K562 (cell line): ENCODE measurements around the gene APEX1. TPM values are rescaled to one million over a fixed set of nuclear protein-coding genes. Genes with fewer than 3 reads are reported as not detected.

ENCODE experiments used
- BRCA1 ChIP-seq, 2 experiments: fragments of 450-650 bp in 1 of 2; sonication (generic) in 1 of 2; formaldehyde crosslinking in 1 of 2; IDR thresholded peaks; 2 replicates each; pipeline versions ENCODE4 v1.5.0 to v1.6.1; 2017 to 2020; ENCODE audit warnings: mild to moderate bottlenecking in 1 of 2, missing genetic modification reagents in 1 of 2
- CBFA2T3 ChIP-seq: fragments of 450-650 bp; IDR thresholded peaks from 2 replicates; pipeline ENCODE4 v1.6.1; 2017
- CBX1 ChIP-seq: sonication (generic); IDR thresholded peaks from 2 replicates; pipeline ENCODE4 v1.6.1; 2016; ENCODE audit warnings: antibody characterized with exemption, low read depth, mild to moderate bottlenecking
- FOXO4 ChIP-seq: fragments of 450-650 bp; formaldehyde crosslinking; IDR thresholded peaks from 2 replicates; pipeline ENCODE4 v1.4.0; 2020; ENCODE audit warnings: mild to moderate bottlenecking, moderate library complexity
- KAT2B ChIP-seq: IDR thresholded peaks from one replicate; pipeline ENCODE4 v1.6.1; 2012; ENCODE audit warnings: low read depth, mild to moderate bottlenecking, control low read depth, inconsistent platforms, low read length, moderate library complexity
- KDM5B ChIP-seq: fragments of 200-600 bp; sonication (generic); IDR thresholded peaks from 2 replicates; pipeline ENCODE4 v1.6.1; 2012; ENCODE audit warnings: low read depth, mild to moderate bottlenecking, moderate library complexity, low read length, control low read depth, inconsistent platforms; ENCODE audit not compliant: insufficient replicate concordance
- KLF6 ChIP-seq: fragments of 250-450 bp; sonication (Bioruptor Pico); IDR thresholded peaks from 2 replicates; pipeline ENCODE4 v1.4.0; 2020; ENCODE audit warnings: mild to moderate bottlenecking, moderate library complexity, borderline replicate concordance
- MCM2 ChIP-seq: fragments of 450-650 bp; IDR thresholded peaks from 2 replicates; pipeline ENCODE4 v1.6.1; 2017; ENCODE audit warnings: low read depth, mild to moderate bottlenecking
- MLLT1 ChIP-seq, 2 experiments: fragments of 450-650 bp; IDR thresholded peaks; 2 replicates each; pipeline ENCODE4 v1.6.1; 2016
- NR2C2 ChIP-seq, 2 experiments: fragments of 200-800 bp in 1 of 2; sonication (Bioruptor generic) in 1 of 2; sonication (generic) in 1 of 2; formaldehyde crosslinking in 1 of 2; IDR thresholded peaks; 2 replicates each; pipeline versions ENCODE4 v1.6.1 to v1.8.0; 2016 to 2022; ENCODE audit warnings: mild to moderate bottlenecking in 1 of 2, missing compliant biosample characterization in 1 of 2, missing genetic modification characterization in 1 of 2, missing genetic modification reagents in 1 of 2
- OTX1 ChIP-seq: fragments of 450-650 bp; formaldehyde crosslinking; IDR thresholded peaks from 2 replicates; pipeline ENCODE4 v1.4.0; 2022; ENCODE audit warnings: mild to moderate bottlenecking
- PHTF2 ChIP-seq: fragments of 250-450 bp; sonication (Bioruptor Pico); IDR thresholded peaks from 2 replicates; pipeline ENCODE4 v1.5.0; 2021; ENCODE audit warnings: mild to moderate bottlenecking
- RFX5 ChIP-seq: IDR thresholded peaks from 2 replicates; pipeline ENCODE4 v1.6.1; 2011; ENCODE audit warnings: low read depth, mild to moderate bottlenecking, improper control_type of control experiment, low read length
- SFPQ ChIP-seq: fragments of 200-400 bp; formaldehyde crosslinking; IDR thresholded peaks from 2 replicates; pipeline ENCODE4 v1.6.1; 2017; ENCODE audit warnings: mild to moderate bottlenecking, low read depth, low read length, moderate library complexity
- SIX5 ChIP-seq, 2 experiments: IDR thresholded peaks; 2 replicates each; pipeline ENCODE4 v1.6.1; 2011; ENCODE audit warnings: low read length in 2 of 2, borderline replicate concordance in 1 of 2, low read depth in 1 of 2, mild to moderate bottlenecking in 1 of 2, moderate library complexity in 1 of 2; ENCODE audit not compliant: insufficient read depth in 1 of 2
- SMARCA4 ChIP-seq: fragments of 450-650 bp; IDR thresholded peaks from 2 replicates; pipeline ENCODE4 v1.6.1; 2016
- SREBF2 ChIP-seq: sonication (generic); formaldehyde crosslinking; IDR thresholded peaks from 2 replicates; pipeline ENCODE4 v1.4.0; 2020; ENCODE audit warnings: mild to moderate bottlenecking, missing genetic modification reagents
- TAF15 ChIP-seq: fragments of 200-400 bp; formaldehyde crosslinking; IDR thresholded peaks from 2 replicates; pipeline ENCODE4 v1.6.1; 2017; ENCODE audit warnings: mild to moderate bottlenecking, low read depth, low read length, moderate library complexity
- TEAD1 ChIP-seq, 2 experiments: fragments of 450-650 bp in 1 of 2; sonication (generic) in 1 of 2; formaldehyde crosslinking; IDR thresholded peaks; 2 replicates each; pipeline versions ENCODE4 v1.4.0 to v1.8.0; 2020 to 2022; ENCODE audit warnings: mild to moderate bottlenecking in 2 of 2, missing genetic modification reagents in 1 of 2
- ZBTB1 ChIP-seq: sonication (generic); formaldehyde crosslinking; IDR thresholded peaks from 2 replicates; pipeline ENCODE4 v1.8.1; 2023; ENCODE audit warnings: missing genetic modification reagents, low read depth, mild to moderate bottlenecking, borderline replicate concordance
- ZFX ChIP-seq: sonication (generic); formaldehyde crosslinking; IDR thresholded peaks from 2 replicates; pipeline ENCODE4 v1.8.0; 2022; ENCODE audit warnings: mild to moderate bottlenecking, missing genetic modification reagents, moderate library complexity
- ZNF282 ChIP-seq: sonication (generic); formaldehyde crosslinking; IDR thresholded peaks from 2 replicates; pipeline ENCODE4 v1.8.1; 2023; ENCODE audit warnings: missing genetic modification reagents
- ZNF316 ChIP-seq: fragments of 450-650 bp; IDR thresholded peaks from 2 replicates; pipeline ENCODE4 v1.6.1; 2016
- ZNF707 ChIP-seq: fragments of 250-450 bp; sonication (Bioruptor Pico); conservative IDR thresholded peaks from 2 replicates; pipeline ENCODE4 v1.8.0; 2022; ENCODE audit warnings: inconsistent platforms, mild to moderate bottlenecking, moderate library complexity
- polyA plus RNA-seq, 8 experiments: library from polyadenylated mRNA; depleted of rRNA in 4 of 8; stranded (reverse) in 5 of 8; unstranded in 3 of 8; fragments of >200 nt; fragmentation: Nextera tagmentation in 2 of 8; fragmentation: Illumina TruSeq in 1 of 8; extraction: Ambion mirVana in 2 of 8; extraction: Trizol in 1 of 8; gene quantifications; 2 replicates each; pipeline versions ENCODE4 v1.2.1 to v1.2.3, GENCODE V29; 2011 to 2014; ENCODE audit warnings: inconsistent platforms in 1 of 8, missing spikeins in 1 of 8
- total RNA-seq, 7 experiments: library from RNA; depleted of rRNA in 6 of 7; stranded (reverse); fragments of >200 nt in 6 of 7; fragmentation: Illumina TruSeq in 2 of 7; extraction: Trizol in 2 of 7; gene quantifications; 2 replicates each; pipeline versions ENCODE4 v1.2.1 to v1.2.3, GENCODE V29; 2011 to 2021; ENCODE audit warnings: low replicate concordance in 1 of 7

APEX1 gene
- total and polyA plus RNA-seq, 9 of the 15 experiments (the other 6 are each of a cell fraction or from before 2014, with no cell fraction given) = 50.2 to 274 (median 158) TPM

GRCh38 chr14:20469242-20469889 lies 14.3 kb downstream of the APEX1 start, which contains the start of gene PNP (continued):
- TF ChIP-seq FOXO4 (CRISPR knock-in tag) (0 out of 2 replicates have a peak, but pooled peaks have one; percentile 11), SREBF2 (CRISPR knock-in tag) (0 out of 2 replicates have a peak, but pooled peaks have one; percentile 38), KLF6 (CRISPR knock-in tag) (no peak), NR2C2 (CRISPR knock-in tag; IDR thresholded peaks at IDR 0.05) (no peak), NR2C2 (tag; IDR thresholded peaks at IDR 0.05) (no peak), SMARCA4 (peak; percentile 15; the same call in 1 of the 2 replicates), BRCA1 (IDR thresholded peaks at IDR 0.05) (no peak), BRCA1 (CRISPR knock-in tag; IDR thresholded peaks at IDR 0.05) (0 out of 2 replicates have a peak, but pooled peaks have one; percentile 48), KDM5B (peak; percentile 99), MLLT1 (IDR thresholded peaks at IDR 0.05) (peak; percentile 36 to 54; a peak in 1 of 4 replicates), TAF15 (no peak), MCM2 (no peak), SFPQ (no peak), CBFA2T3 (no peak), ZNF316 (no peak), TEAD1 (CRISPR knock-in tag; IDR thresholded peaks at IDR 0.05) (peak in 1 of 2 experiments; percentile 23; a peak in 1 of 4 replicates), KAT2B (no peak), ZNF707 (no peak), PHTF2 (CRISPR knock-in tag) (peak; percentile 26; the same call in 1 of the 2 replicates), SIX5 (IDR thresholded peaks at IDR 0.05; ENCODE audit: borderline replicate concordance in 1 of 2, insufficient read depth in 1 of 2, low read depth in 1 of 2, low read length in 2 of 2) (no peak), ZNF282 (CRISPR knock-in tag) (no peak), RFX5 (no peak), ZFX (CRISPR knock-in tag) (peak; percentile 80), ZBTB1 (peak; percentile 18; the same call in 1 of the 2 replicates), OTX1 (no peak), CBX1 (peak; percentile 87; the same call in 1 of the 2 replicates)
